ENCODE data around the gene APP.

GRCh38 chr21:26137379-26138060 is 33.0 kb downstream of the APP start:
- TF ChIP-seq EZH2phosphoT487 (IDR thresholded peaks at IDR 0.05) (no peak), CTCF (IDR thresholded peaks at IDR 0.05) (no peak), EZH2 (IDR thresholded peaks at IDR 0.05) (no peak)

Data from neural progenitor cell (in vitro differentiated cells).